ENCODE data around the gene SRCAP.
A peak's percentile ranks its signal among the peaks of the same experiment; 100 is the strongest.

The SRCAP gene

DNA sequence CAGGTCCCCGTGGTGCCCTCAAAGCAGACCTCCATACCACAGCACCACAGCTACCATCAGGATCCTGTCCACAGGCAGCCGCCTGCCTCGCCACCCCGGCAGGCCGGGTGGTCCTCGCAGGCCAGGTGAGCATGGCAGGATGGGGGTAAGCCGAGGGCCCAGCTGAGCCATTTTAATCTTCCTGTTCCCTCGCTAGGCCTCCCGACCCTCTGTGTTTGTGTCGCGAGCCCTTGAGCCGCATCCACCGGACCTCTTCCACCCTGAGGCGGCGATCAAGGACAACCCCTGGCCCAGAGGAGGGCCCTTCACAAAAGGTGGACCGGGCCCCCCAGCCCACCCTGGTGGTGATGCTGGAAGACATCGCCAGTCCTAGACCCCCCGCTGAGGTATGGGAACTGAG is 46.3 kb upstream of the SRCAP start:
- TF ChIP-seq, protein P1, sequence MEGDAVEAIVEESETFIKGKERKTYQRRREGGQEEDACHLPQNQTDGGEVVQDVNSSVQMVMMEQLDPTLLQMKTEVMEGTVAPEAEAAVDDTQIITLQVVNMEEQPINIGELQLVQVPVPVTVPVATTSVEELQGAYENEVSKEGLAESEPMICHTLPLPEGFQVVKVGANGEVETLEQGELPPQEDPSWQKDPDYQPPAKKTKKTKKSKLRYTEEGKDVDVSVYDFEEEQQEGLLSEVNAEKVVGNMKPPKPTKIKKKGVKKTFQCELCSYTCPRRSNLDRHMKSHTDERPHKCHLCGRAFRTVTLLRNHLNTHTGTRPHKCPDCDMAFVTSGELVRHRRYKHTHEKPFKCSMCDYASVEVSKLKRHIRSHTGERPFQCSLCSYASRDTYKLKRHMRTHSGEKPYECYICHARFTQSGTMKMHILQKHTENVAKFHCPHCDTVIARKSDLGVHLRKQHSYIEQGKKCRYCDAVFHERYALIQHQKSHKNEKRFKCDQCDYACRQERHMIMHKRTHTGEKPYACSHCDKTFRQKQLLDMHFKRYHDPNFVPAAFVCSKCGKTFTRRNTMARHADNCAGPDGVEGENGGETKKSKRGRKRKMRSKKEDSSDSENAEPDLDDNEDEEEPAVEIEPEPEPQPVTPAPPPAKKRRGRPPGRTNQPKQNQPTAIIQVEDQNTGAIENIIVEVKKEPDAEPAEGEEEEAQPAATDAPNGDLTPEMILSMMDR (IDR thresholded peaks at IDR 0.05) = no peak
- Histone ChIP-seq H3K27ac (peak overlapping the region; percentile 95), H3K4me1 (ENCODE audit: control insufficient read depth in 1 of 2, insufficient read depth in 1 of 2, low read depth in 1 of 2, low read length in 1 of 2) (peaks cover 30 to 31% of the 10 kb centered on the region in 2 experiments), H3K9me3 (no peaks in the 10 kb centered on the region), H3K27me3 (no peaks in the 10 kb centered on the region), H3K36me3 (peaks cover 54% of the 10 kb centered on the region), H3K4me3 (ENCODE audit: low read depth in 1 of 2, low read length in 1 of 2) (no peak overlapping the region)

DNA sequence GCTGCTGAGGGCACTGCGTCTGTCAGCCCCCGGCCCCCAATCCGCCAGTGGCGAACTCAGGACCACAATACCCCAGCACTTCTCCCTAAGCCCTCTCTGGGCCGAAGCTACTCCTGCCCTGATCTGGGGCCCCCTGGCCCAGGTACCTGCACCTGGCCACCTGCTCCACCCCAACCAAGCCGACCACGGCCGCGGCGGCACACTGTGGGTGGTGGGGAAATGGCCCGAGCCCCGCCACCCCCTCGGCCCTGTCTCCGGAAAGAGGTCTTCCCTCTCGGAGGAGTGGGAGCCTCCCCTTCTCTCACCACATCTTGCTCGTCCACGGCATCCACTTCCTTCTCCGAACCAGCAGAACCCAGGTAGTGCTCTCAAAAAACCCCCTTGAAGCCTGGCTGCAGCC is 44.1 kb upstream of the SRCAP start:
- TF ChIP-seq, protein P1 (IDR thresholded peaks at IDR 0.05) = no peak
- Histone ChIP-seq H3K36me3 (peaks cover 54% of the 10 kb centered on the region), H3K4me1 (ENCODE audit: control insufficient read depth in 1 of 2, insufficient read depth in 1 of 2, low read depth in 1 of 2, low read length in 1 of 2) (peaks cover 24 to 28% of the 10 kb centered on the region in 2 experiments), H3K27me3 (no peaks in the 10 kb centered on the region), H3K27ac (no peak overlapping the region), H3K9me3 (no peaks in the 10 kb centered on the region), H3K4me3 (ENCODE audit: low read depth in 1 of 2, low read length in 1 of 2) (no peak overlapping the region)

GRCh38 chr16:30655815-30656347 is 43.1 kb upstream of the SRCAP start:
- Histone ChIP-seq H3K4me3 (ENCODE audit: low read depth in 1 of 2, low read length in 1 of 2) (no peak overlapping the region), H3K27ac (peak overlapping the region; percentile 97), H3K36me3 (peaks cover 61% of the 10 kb centered on the region), H3K27me3 (no peaks in the 10 kb centered on the region), H3K9me3 (no peaks in the 10 kb centered on the region), H3K4me1 (ENCODE audit: control insufficient read depth in 1 of 2, insufficient read depth in 1 of 2, low read depth in 1 of 2, low read length in 1 of 2) (peaks cover 29 to 34% of the 10 kb centered on the region in 2 experiments)
- TF ChIP-seq, protein P1 (IDR thresholded peaks at IDR 0.05) = no peak

DNA sequence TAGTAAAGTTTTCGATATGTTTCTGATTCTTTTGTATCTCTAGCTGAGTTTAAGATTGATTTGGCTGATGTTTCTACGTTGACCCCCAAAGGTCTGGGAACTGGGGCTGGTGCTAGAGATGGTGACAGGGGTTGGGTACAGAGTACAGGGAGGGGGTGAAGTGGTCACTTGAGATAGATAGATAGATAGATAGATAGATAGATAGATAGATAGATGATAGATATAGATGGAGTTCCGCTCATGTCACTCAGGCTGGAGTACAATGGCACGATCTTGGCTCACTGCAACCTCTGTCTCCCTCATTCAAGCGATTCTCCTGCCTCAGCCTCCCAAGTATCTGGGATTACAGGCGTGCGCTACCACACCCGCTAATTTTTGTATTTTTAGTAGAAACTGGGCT is 42.6 kb upstream of the SRCAP start:
- peaks cover 34 to 39% of the 10 kb centered on the region in 2 experiments for H3K4me1 ChIP-seq (ENCODE audit: control insufficient read depth in 1 of 2, insufficient read depth in 1 of 2, low read depth in 1 of 2, low read length in 1 of 2)
- H3K27ac ChIP-seq = peak overlapping the region; percentile 97
- H3K9me3 ChIP-seq = no peaks in the 10 kb centered on the region
- peaks cover 66% of the 10 kb centered on the region for H3K36me3 ChIP-seq
- TF ChIP-seq, protein P1 (IDR thresholded peaks at IDR 0.05) = no peak
- H3K4me3 ChIP-seq (ENCODE audit: low read depth in 1 of 2, low read length in 1 of 2) = no peak overlapping the region
- H3K27me3 ChIP-seq = no peaks in the 10 kb centered on the region

DNA sequence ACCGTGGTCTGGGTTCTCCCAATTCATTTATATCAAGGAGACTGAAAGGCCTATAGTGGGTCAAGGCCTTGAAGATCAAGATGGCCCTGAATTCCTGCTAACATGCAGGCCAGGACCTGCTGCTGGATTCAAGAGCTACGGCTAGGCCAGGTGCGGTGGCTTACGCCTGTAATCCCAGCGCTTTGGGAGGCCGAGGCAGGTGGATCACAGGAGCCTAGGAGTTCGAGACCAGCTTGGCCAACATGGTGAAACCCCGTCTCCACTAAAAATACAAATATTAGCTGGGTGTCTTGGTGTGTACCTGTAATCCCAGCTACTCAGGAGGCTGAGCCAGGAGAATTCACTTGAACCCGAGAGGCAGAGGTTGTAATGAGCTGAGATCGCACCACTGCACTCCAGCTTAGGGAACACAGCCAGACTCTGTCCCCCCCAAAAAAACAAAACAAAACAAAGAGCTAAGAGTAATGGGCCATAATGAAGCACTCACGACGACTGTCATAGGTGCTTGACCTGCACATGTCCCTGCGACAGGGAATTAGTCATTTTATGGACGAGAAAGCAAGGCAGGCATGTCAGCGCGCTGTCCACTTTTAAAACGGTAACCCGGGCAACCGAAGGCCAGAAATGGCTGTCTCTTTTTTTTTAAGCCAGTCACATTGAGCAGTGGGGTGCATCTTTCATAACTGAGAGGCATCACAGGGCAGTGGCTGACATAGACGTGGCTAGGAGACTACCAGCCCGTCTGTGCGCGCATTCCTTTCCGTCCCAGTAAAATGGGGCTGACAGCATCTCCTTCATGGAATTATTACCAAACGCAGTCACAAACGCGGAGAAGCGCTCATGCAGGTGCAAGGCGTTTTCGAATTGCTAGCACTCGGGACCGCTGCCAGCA is 41.8 kb upstream of the SRCAP start:
- H3K36me3 ChIP-seq = peaks cover 73% of the 10 kb centered on the region
- TF ChIP-seq, protein P1 (IDR thresholded peaks at IDR 0.05) = no peak
- H3K27ac ChIP-seq = peak overlapping the region; percentile 97
- no peaks in the 10 kb centered on the region for H3K9me3 ChIP-seq
- no peaks in the 10 kb centered on the region for H3K27me3 ChIP-seq
- H3K4me3 ChIP-seq (ENCODE audit: low read depth in 1 of 2, low read length in 1 of 2) = peak overlapping the region; percentile 70 to 97
- H3K4me1 ChIP-seq (ENCODE audit: control insufficient read depth in 1 of 2, insufficient read depth in 1 of 2, low read depth in 1 of 2, low read length in 1 of 2) = peaks cover 34 to 41% of the 10 kb centered on the region in 2 experiments
